ENCODE results near the gene RPL7A.

Gene RPL7A

GRCh38 chr9:133400292-133400691 lies 52.3 kb downstream of the RPL7A start:
- Histone ChIP-seq H3K9me2 (replicated peaks; ENCODE audit: low read depth, low read length) (no peaks in the 10 kb centered on the region), H3K9me3 (ENCODE audit: insufficient read depth, low read depth, low read length) (no peaks in the 10 kb centered on the region), H3K79me2 (ENCODE audit: insufficient read depth, low read length) (no peaks in the 10 kb centered on the region), H3K4me3 (ENCODE audit: low read length, poor library complexity, severe bottlenecking) (no peak overlapping the region), H3K9ac (ENCODE audit: low read depth, low read length, poor library complexity, severe bottlenecking) (no peak overlapping the region), H4K20me1 (ENCODE audit: insufficient read depth, low read length, poor library complexity, severe bottlenecking) (no peaks in the 10 kb centered on the region), H3K4me1 (ENCODE audit: insufficient read depth, low read length, poor library complexity, severe bottlenecking) (no peaks in the 10 kb centered on the region), H2AFZ (ENCODE audit: low read length) (no peak overlapping the region), H3K4me2 (ENCODE audit: low read depth, low read length, poor library complexity, severe bottlenecking) (no peak overlapping the region), H3K27me3 (ENCODE audit: insufficient read depth, low read length, poor library complexity, severe bottlenecking) (no peaks in the 10 kb centered on the region), H3K36me3 (ENCODE audit: insufficient read depth, low read length) (peaks cover 7% of the 10 kb centered on the region; the same call in 1 of the 2 replicates), H3F3A (ENCODE audit: low read depth) (no peaks in the 10 kb centered on the region)
- TF ChIP-seq EZH2phosphoT487 (IDR thresholded peaks at IDR 0.05; ENCODE audit: borderline replicate concordance) = no peak
- no peak for TF ChIP-seq CTCF (conservative IDR thresholded peaks at IDR 0.05; ENCODE audit: low read length)
